Stimulated activated memory B cell treated with anti-CD40 and anti-IgM and Interleukin-4, amounts not matched to agents 10 μg/mL and 1 μg/mL and 100 μg/mL, for 72 hours (primary cell): Measurements from ENCODE around the gene BUB3.

ENCODE experiments used
- ATAC-seq: fragments of 150-1000 bp; cut with Tn5 transposase; 2 replicates; pipeline ENCODE4 v1.10.0; 2021
- H3K27ac Mint-ChIP-seq: one replicate; pipeline ENCODE4 v1.8.0; 2022; ENCODE audit warnings: mild to moderate bottlenecking, mixed read lengths
- H3K27me3 Mint-ChIP-seq: one replicate; pipeline ENCODE4 v1.8.0; 2022; ENCODE audit warnings: mixed read lengths
- H3K36me3 Mint-ChIP-seq: one replicate; pipeline ENCODE4 v1.8.0; 2022; ENCODE audit warnings: mixed read lengths
- H3K4me1 Mint-ChIP-seq: one replicate; pipeline ENCODE4 v1.8.0; 2022; ENCODE audit warnings: mixed read lengths
- H3K4me3 Mint-ChIP-seq: one replicate; pipeline ENCODE4 v1.8.0; 2022; ENCODE audit warnings: mild to moderate bottlenecking, moderate library complexity, mixed read lengths
- H3K9me3 Mint-ChIP-seq: one replicate; pipeline ENCODE4 v1.8.0; 2022; ENCODE audit warnings: mixed read lengths

Gene BUB3

GRCh38 chr10:123146894-123147634 lies 7.1 kb upstream of the BUB3 start:
- Mint-ChIP-seq H3K4me3 (no peak overlapping the region), H3K9me3 (peaks cover 2% of the 10 kb centered on the region), H3K27ac (no peak overlapping the region), H3K4me1 (peaks cover 28% of the 10 kb centered on the region), H3K27me3 (peaks cover 68% of the 10 kb centered on the region), H3K36me3 (no peaks in the 10 kb centered on the region)
- no peak for ATAC-seq

- H3K4me1 Mint-ChIP-seq, result peaks cover 27% of the 10 kb centered on the region
- H3K27me3 Mint-ChIP-seq, result peaks cover 68% of the 10 kb centered on the region
- no peak for ATAC-seq
- H3K36me3 Mint-ChIP-seq, result no peaks in the 10 kb centered on the region
- peak within 1 kb of the TSS; percentile 57 for H3K4me3 Mint-ChIP-seq
- H3K9me3 Mint-ChIP-seq, result peaks cover 2% of the 10 kb centered on the region
- peak within 1 kb of the TSS; percentile 32 for H3K27ac Mint-ChIP-seq
These were observed 6.4 kb upstream of the BUB3 start, which contains the start of gene HMX2 for GRCh38 chr10:123147635-123148413. Gene HMX2, plus strand, starts transcription at chr10:123148136. Its CDS starts 243 bp downstream, at chr10:123148379.

GRCh38 chr10:123148414-123149161 lies 5.6 kb upstream of the BUB3 start:
- Mint-ChIP-seq H3K27me3 (peaks cover 61% of the 10 kb centered on the region), H3K4me3 (peak overlapping the region; percentile 57), H3K4me1 (peaks cover 25% of the 10 kb centered on the region), H3K9me3 (no peaks in the 10 kb centered on the region), H3K27ac (peak overlapping the region; percentile 32), H3K36me3 (no peaks in the 10 kb centered on the region)
- ATAC-seq, result no peak

- no peak for ATAC-seq
- Mint-ChIP-seq H3K27ac (peak overlapping the region; percentile 32), H3K4me3 (peak overlapping the region; percentile 57), H3K27me3 (peaks cover 55% of the 10 kb centered on the region), H3K9me3 (no peaks in the 10 kb centered on the region), H3K36me3 (no peaks in the 10 kb centered on the region), H3K4me1 (peaks cover 27% of the 10 kb centered on the region)
These were observed 5.0 kb upstream of the BUB3 start for GRCh38 chr10:123149162-123149567.

- no peak for ATAC-seq
- Mint-ChIP-seq H3K4me1 (peaks cover 27% of the 10 kb centered on the region), H3K4me3 (peak overlapping the region; percentile 63), H3K36me3 (no peaks in the 10 kb centered on the region), H3K27ac (no peak overlapping the region), H3K9me3 (no peaks in the 10 kb centered on the region), H3K27me3 (peaks cover 50% of the 10 kb centered on the region)
These were observed 4.5 kb upstream of the BUB3 start for GRCh38 chr10:123149568-123150270.

- Mint-ChIP-seq H3K36me3 (no peaks in the 10 kb centered on the region), H3K4me3 (peak overlapping the region; percentile 63), H3K27ac (no peak overlapping the region), H3K4me1 (peaks cover 28% of the 10 kb centered on the region), H3K27me3 (peaks cover 43% of the 10 kb centered on the region), H3K9me3 (no peaks in the 10 kb centered on the region)
- ATAC-seq, result no peak
These were observed 3.8 kb upstream of the BUB3 start for GRCh38 chr10:123150271-123150985.

GRCh38 chr10:123150986-123151736 lies 3.0 kb upstream of the BUB3 start:
- H3K27me3 Mint-ChIP-seq, result peaks cover 36% of the 10 kb centered on the region
- no peak overlapping the region for H3K27ac Mint-ChIP-seq
- H3K4me3 Mint-ChIP-seq, result peak overlapping the region; percentile 51
- H3K4me1 Mint-ChIP-seq, result peaks cover 32% of the 10 kb centered on the region
- no peak for ATAC-seq
- H3K36me3 Mint-ChIP-seq, result peaks cover 3% of the 10 kb centered on the region
- H3K9me3 Mint-ChIP-seq, result no peaks in the 10 kb centered on the region

- peaks cover 9% of the 10 kb centered on the region for H3K36me3 Mint-ChIP-seq
- H3K4me3 Mint-ChIP-seq, result peak overlapping the region; percentile 51
- peaks cover 37% of the 10 kb centered on the region for H3K4me1 Mint-ChIP-seq
- peaks cover 34% of the 10 kb centered on the region for H3K27me3 Mint-ChIP-seq
- no peaks in the 10 kb centered on the region for H3K9me3 Mint-ChIP-seq
- no peak for ATAC-seq
- H3K27ac Mint-ChIP-seq, result no peak overlapping the region
These were observed 2.5 kb upstream of the BUB3 start for GRCh38 chr10:123151737-123152135.

GRCh38 chr10:123153486-123154091 lies 613 bp upstream of the BUB3 start:
- H3K27ac Mint-ChIP-seq, result peak overlapping the region; percentile 96
- H3K4me1 Mint-ChIP-seq, result peaks cover 56% of the 10 kb centered on the region
- H3K9me3 Mint-ChIP-seq, result no peaks in the 10 kb centered on the region
- ATAC-seq, result no peak
- peaks cover 26% of the 10 kb centered on the region for H3K27me3 Mint-ChIP-seq
- H3K36me3 Mint-ChIP-seq, result peaks cover 27% of the 10 kb centered on the region
- H3K4me3 Mint-ChIP-seq, result peak overlapping the region; percentile 96

- Mint-ChIP-seq H3K27ac (peak overlapping the region; percentile 96), H3K36me3 (peaks cover 36% of the 10 kb centered on the region), H3K4me1 (peaks cover 50% of the 10 kb centered on the region), H3K9me3 (no peaks in the 10 kb centered on the region), H3K4me3 (peak overlapping the region; percentile 96), H3K27me3 (peaks cover 16% of the 10 kb centered on the region)
- peak; percentile 78 for ATAC-seq
These were observed 706 bp downstream of the BUB3 start for GRCh38 chr10:123154711-123155505.

- H3K27me3 Mint-ChIP-seq, result peaks cover 15% of the 10 kb centered on the region
- no peak for ATAC-seq
- peaks cover 59% of the 10 kb centered on the region for H3K4me1 Mint-ChIP-seq
- peaks cover 47% of the 10 kb centered on the region for H3K36me3 Mint-ChIP-seq
- no peaks in the 10 kb centered on the region for H3K9me3 Mint-ChIP-seq
- no peak overlapping the region for H3K27ac Mint-ChIP-seq
- H3K4me3 Mint-ChIP-seq, result peak overlapping the region; percentile 1
These were observed 1.9 kb downstream of the BUB3 start for GRCh38 chr10:123156078-123156477.

GRCh38 chr10:123157210-123157609 lies 3.0 kb downstream of the BUB3 start:
- no peaks in the 10 kb centered on the region for H3K9me3 Mint-ChIP-seq
- peaks cover 58% of the 10 kb centered on the region for H3K36me3 Mint-ChIP-seq
- no peak overlapping the region for H3K4me3 Mint-ChIP-seq
- no peak overlapping the region for H3K27ac Mint-ChIP-seq
- H3K27me3 Mint-ChIP-seq, result peaks cover 7% of the 10 kb centered on the region
- ATAC-seq, result no peak
- H3K4me1 Mint-ChIP-seq, result peaks cover 54% of the 10 kb centered on the region

- H3K36me3 Mint-ChIP-seq, result peaks cover 70% of the 10 kb centered on the region
- H3K4me1 Mint-ChIP-seq, result peaks cover 50% of the 10 kb centered on the region
- no peaks in the 10 kb centered on the region for H3K9me3 Mint-ChIP-seq
- H3K27me3 Mint-ChIP-seq, result no peaks in the 10 kb centered on the region
- H3K4me3 Mint-ChIP-seq, result no peak overlapping the region
- no peak overlapping the region for H3K27ac Mint-ChIP-seq
- ATAC-seq, result no peak
These were observed 4.5 kb downstream of the BUB3 start for GRCh38 chr10:123158682-123159081.
